ENCODE results near the gene NUMBL. TPM values are rescaled to one million over a fixed set of nuclear protein-coding genes. Genes with fewer than 3 reads are reported as not detected.
A peak's percentile ranks its signal among the peaks of the same experiment; 100 is the strongest.

The NUMBL gene
- total RNA-seq, 2 experiments from 2014 or later: 9.9 to 11.7 TPM

GRCh38 chr19:40707615-40708014 is 17.2 kb upstream of the NUMBL start:
- H3K27ac Mint-ChIP-seq: no peak overlapping the region
- ATAC-seq (ENCODE audit: low read depth) (no peak), DNase-seq (no peak)
- no peaks in the 10 kb centered on the region for H3K9me3 Mint-ChIP-seq
- no peak overlapping the region for H3K4me3 Mint-ChIP-seq
- peaks cover 7% of the 10 kb centered on the region for H3K4me1 Mint-ChIP-seq
- POLR2A ChIA-PET: no interaction called here
- H3K27me3 Mint-ChIP-seq: no peaks in the 10 kb centered on the region
- peaks cover 21% of the 10 kb centered on the region for H3K36me3 Mint-ChIP-seq

- H3K4me1 Mint-ChIP-seq: peaks cover 2% of the 10 kb centered on the region
- H3K27ac Mint-ChIP-seq: no peak overlapping the region
- no peaks in the 10 kb centered on the region for H3K27me3 Mint-ChIP-seq
- H3K9me3 Mint-ChIP-seq: no peaks in the 10 kb centered on the region
- POLR2A ChIA-PET: interaction anchor here (0.7 to 0.9 kb wide), 2 partner anchors 11 to 42 kb away, joined by 3 read pairs; partner anchors contain the start of genes COQ8B and ITPKC
- no peak overlapping the region for H3K4me3 Mint-ChIP-seq
- ATAC-seq (ENCODE audit: low read depth) (no peak), DNase-seq (no peak)
- H3K36me3 Mint-ChIP-seq: peaks cover 20% of the 10 kb centered on the region
Observed at GRCh38 chr19:40705950-40706619, 15.6 kb upstream of the NUMBL start.

- ATAC-seq (ENCODE audit: low read depth) (no peak), DNase-seq (no peak)
- H3K9me3 Mint-ChIP-seq: no peaks in the 10 kb centered on the region
- POLR2A ChIA-PET: no interaction called here
- peaks cover 19% of the 10 kb centered on the region for H3K36me3 Mint-ChIP-seq
- peak overlapping the region; percentile 25 for H3K27ac Mint-ChIP-seq
- H3K4me3 Mint-ChIP-seq: no peak overlapping the region
- peaks cover 2% of the 10 kb centered on the region for H3K4me1 Mint-ChIP-seq
- H3K27me3 Mint-ChIP-seq: no peaks in the 10 kb centered on the region
Observed at GRCh38 chr19:40705362-40705651, 14.9 kb upstream of the NUMBL start.

GRCh38 chr19:40704491-40705361 is 14.3 kb upstream of the NUMBL start:
- POLR2A ChIA-PET: no interaction called here
- peaks cover 2% of the 10 kb centered on the region for H3K4me1 Mint-ChIP-seq
- no peak for DNase-seq
- ATAC-seq (ENCODE audit: low read depth): no peak
- H3K9me3 Mint-ChIP-seq: no peaks in the 10 kb centered on the region
- H3K4me3 Mint-ChIP-seq: no peak overlapping the region
- H3K27ac Mint-ChIP-seq: peak overlapping the region; percentile 25
- peaks cover 19% of the 10 kb centered on the region for H3K36me3 Mint-ChIP-seq
- H3K27me3 Mint-ChIP-seq: no peaks in the 10 kb centered on the region

GRCh38 chr19:40703029-40703755 is 12.7 kb upstream of the NUMBL start:
- Mint-ChIP-seq H3K9me3 (no peaks in the 10 kb centered on the region), H3K36me3 (peaks cover 19% of the 10 kb centered on the region), H3K4me3 (no peak overlapping the region), H3K4me1 (no peaks in the 10 kb centered on the region), H3K27ac (no peak overlapping the region), H3K27me3 (no peaks in the 10 kb centered on the region)
- POLR2A ChIA-PET: no interaction called here
- no peak for ATAC-seq (ENCODE audit: low read depth)
- no peak for DNase-seq

- POLR2A ChIA-PET: no interaction called here
- Mint-ChIP-seq H3K27me3 (no peaks in the 10 kb centered on the region), H3K27ac (no peak overlapping the region), H3K9me3 (no peaks in the 10 kb centered on the region), H3K36me3 (peaks cover 18% of the 10 kb centered on the region), H3K4me1 (no peaks in the 10 kb centered on the region), H3K4me3 (no peak overlapping the region)
- no peak for ATAC-seq (ENCODE audit: low read depth)
- no peak for DNase-seq
Observed at GRCh38 chr19:40702337-40703012, 12.0 kb upstream of the NUMBL start.

GRCh38 chr19:40701758-40702157 is 11.3 kb upstream of the NUMBL start:
- POLR2A ChIA-PET: no interaction called here
- no peaks in the 10 kb centered on the region for H3K27me3 Mint-ChIP-seq

GRCh38 chr19:40700083-40700482 is 9.6 kb upstream of the NUMBL start:
- POLR2A ChIA-PET: interaction anchor here (1.2 kb wide), 1 partner anchor 9 kb away, joined by 3 read pairs; no protein-coding TSS in a partner anchor
- Mint-ChIP-seq H3K27ac (no peak overlapping the region), H3K4me3 (no peak overlapping the region), H3K4me1 (no peaks in the 10 kb centered on the region), H3K9me3 (no peaks in the 10 kb centered on the region), H3K27me3 (no peaks in the 10 kb centered on the region), H3K36me3 (peaks cover 19% of the 10 kb centered on the region)
- DNase-seq (no peak), ATAC-seq (ENCODE audit: low read depth) (no peak)

More at GRCh38 chr19:40701758-40702157, 11.3 kb upstream of the NUMBL start:
- Mint-ChIP-seq H3K4me3 (no peak overlapping the region), H3K4me1 (no peaks in the 10 kb centered on the region), H3K36me3 (peaks cover 18% of the 10 kb centered on the region), H3K27ac (no peak overlapping the region), H3K9me3 (no peaks in the 10 kb centered on the region)
- DNase-seq: no peak
- no peak for ATAC-seq (ENCODE audit: low read depth)

GRCh38 chr19:40697007-40697406 is 6.6 kb upstream of the NUMBL start:
- Mint-ChIP-seq H3K4me3 (no peak overlapping the region), H3K27ac (no peak overlapping the region), H3K4me1 (no peaks in the 10 kb centered on the region), H3K27me3 (no peaks in the 10 kb centered on the region), H3K9me3 (no peaks in the 10 kb centered on the region), H3K36me3 (peaks cover 7% of the 10 kb centered on the region)
- ATAC-seq (ENCODE audit: low read depth) (no peak), DNase-seq (no peak)
- POLR2A ChIA-PET: no interaction called here

GRCh38 chr19:40695881-40696280 is 5.4 kb upstream of the NUMBL start:
- ATAC-seq (ENCODE audit: low read depth) (no peak), DNase-seq (no peak)
- Mint-ChIP-seq H3K4me1 (peaks cover under 1% of the 10 kb centered on the region), H3K27ac (no peak overlapping the region), H3K4me3 (no peak overlapping the region), H3K9me3 (no peaks in the 10 kb centered on the region), H3K36me3 (peaks cover 7% of the 10 kb centered on the region), H3K27me3 (no peaks in the 10 kb centered on the region)
- POLR2A ChIA-PET: no interaction called here

GRCh38 chr19:40693896-40694295 is 3.4 kb upstream of the NUMBL start:
- H3K9me3 Mint-ChIP-seq: no peaks in the 10 kb centered on the region
- ATAC-seq (ENCODE audit: low read depth) (no peak), DNase-seq (no peak)
- H3K27ac Mint-ChIP-seq: no peak overlapping the region
- H3K4me1 Mint-ChIP-seq: peaks cover 3% of the 10 kb centered on the region
- H3K27me3 Mint-ChIP-seq: no peaks in the 10 kb centered on the region
- POLR2A ChIA-PET: no interaction called here
- H3K36me3 Mint-ChIP-seq: peaks cover 7% of the 10 kb centered on the region
- H3K4me3 Mint-ChIP-seq: no peak overlapping the region

GRCh38 chr19:40693150-40693788 is 2.8 kb upstream of the NUMBL start:
- H3K27me3 Mint-ChIP-seq: no peaks in the 10 kb centered on the region
- H3K4me3 Mint-ChIP-seq: no peak overlapping the region
- no peaks in the 10 kb centered on the region for H3K9me3 Mint-ChIP-seq
- DNase-seq: no peak
- no peak for ATAC-seq (ENCODE audit: low read depth)
- POLR2A ChIA-PET: interaction anchor here (0.7 kb wide), 1 partner anchor 497 kb away, joined by 3 read pairs; no protein-coding TSS in a partner anchor
- H3K27ac Mint-ChIP-seq: no peak overlapping the region
- peaks cover 3% of the 10 kb centered on the region for H3K4me1 Mint-ChIP-seq
- peaks cover 5% of the 10 kb centered on the region for H3K36me3 Mint-ChIP-seq

GRCh38 chr19:40692212-40692551 is 1.7 kb upstream of the NUMBL start:
- no peak for DNase-seq
- H3K27me3 Mint-ChIP-seq: no peaks in the 10 kb centered on the region
- no peak for ATAC-seq (ENCODE audit: low read depth)
- H3K9me3 Mint-ChIP-seq: no peaks in the 10 kb centered on the region
- no peak overlapping the region for H3K4me3 Mint-ChIP-seq
- POLR2A ChIA-PET: no interaction called here
- no peak overlapping the region for H3K27ac Mint-ChIP-seq
- peaks cover 3% of the 10 kb centered on the region for H3K36me3 Mint-ChIP-seq
- H3K4me1 Mint-ChIP-seq: peaks cover 3% of the 10 kb centered on the region
